Activated naive CD8-positive, alpha-beta T cell treated with anti-CD3 and anti-CD28 coated beads, Interleukin-2, amount 50 U/mL, for 24 hours (primary cell): ENCODE data around the gene RNF6.

Source experiments
- ATAC-seq: fragments of 150-1000 bp; cut with Tn5 transposase; one replicate; pipeline ENCODE4 v1.10.0; 2021
- DNase-seq: peaks from one replicate; pipeline ENCODE4 v3.0.0; 2021
- H3K27ac Mint-ChIP-seq: one replicate; pipeline ENCODE4 v1.8.0; 2021; ENCODE audit warnings: mild to moderate bottlenecking, mixed read lengths
- H3K27me3 Mint-ChIP-seq: one replicate; pipeline ENCODE4 v1.8.0; 2021; ENCODE audit warnings: mixed read lengths
- H3K36me3 Mint-ChIP-seq: one replicate; pipeline ENCODE4 v1.8.0; 2021; ENCODE audit warnings: low read depth, mixed read lengths
- H3K4me1 Mint-ChIP-seq: one replicate; pipeline ENCODE4 v1.8.0; 2021; ENCODE audit warnings: mixed read lengths
- H3K4me3 Mint-ChIP-seq: one replicate; pipeline ENCODE4 v1.8.0; 2021; ENCODE audit warnings: mild to moderate bottlenecking, moderate library complexity, mixed read lengths
- H3K9me3 Mint-ChIP-seq: one replicate; pipeline ENCODE4 v1.8.0; 2021; ENCODE audit warnings: mixed read lengths

RNF6 gene

DNA sequence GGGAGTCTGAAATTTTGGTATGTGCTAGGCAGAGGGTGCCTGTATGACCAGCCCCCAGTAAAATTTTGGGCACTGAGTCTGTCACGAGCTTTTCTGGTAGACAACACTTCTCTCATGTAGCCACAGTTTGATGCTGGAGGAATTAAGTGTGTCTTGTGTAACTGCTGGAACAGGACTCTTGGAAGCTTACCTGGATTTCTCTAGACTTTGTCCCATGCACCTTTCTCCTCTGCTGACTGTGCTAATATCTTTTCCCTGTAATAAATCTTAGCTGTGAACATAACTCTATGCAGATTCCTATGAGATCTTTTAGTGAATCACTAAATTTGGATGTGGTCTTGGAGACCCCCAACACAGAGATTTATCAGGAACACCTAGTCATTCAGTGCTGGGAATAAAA, 13.8 kb downstream of the RNF6 start:
- Mint-ChIP-seq H3K36me3 (peaks cover 23% of the 10 kb centered on the region), H3K27me3 (no peaks in the 10 kb centered on the region), H3K9me3 (no peaks in the 10 kb centered on the region), H3K4me1 (peaks cover 2% of the 10 kb centered on the region), H3K4me3 (no peak overlapping the region), H3K27ac (no peak overlapping the region)
- ATAC-seq (no peak), DNase-seq (no peak)

DNA sequence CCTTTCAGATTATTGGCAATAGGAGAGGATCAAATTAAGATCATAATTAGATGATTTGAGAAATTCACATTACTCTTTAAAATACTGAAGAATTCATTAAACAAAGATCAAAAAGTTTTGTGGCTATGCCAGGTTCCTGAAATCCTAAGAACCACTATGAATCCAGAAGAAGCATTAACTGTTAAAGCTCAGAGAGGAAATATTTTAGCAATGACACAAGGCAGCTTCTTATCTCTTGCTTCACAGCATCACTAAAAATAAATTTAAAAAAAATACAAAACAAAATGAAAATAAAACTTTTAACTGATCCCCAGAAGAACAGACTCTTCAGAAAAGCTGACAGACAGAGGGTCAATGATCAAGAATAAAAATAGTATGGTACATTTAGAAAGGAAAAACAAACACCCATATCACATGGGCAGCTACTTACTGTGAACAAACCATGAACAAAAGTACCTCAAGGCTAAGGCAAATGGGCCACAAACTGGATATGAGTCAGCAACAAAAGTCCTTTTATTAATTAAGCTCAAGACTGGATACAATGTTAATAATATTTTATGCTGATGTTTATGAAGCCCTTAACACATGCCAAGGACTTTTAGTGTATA, 19.6 kb downstream of the RNF6 start:
- Mint-ChIP-seq H3K27ac (no peak overlapping the region), H3K9me3 (peaks cover 2% of the 10 kb centered on the region), H3K27me3 (no peaks in the 10 kb centered on the region), H3K4me3 (no peak overlapping the region), H3K4me1 (no peaks in the 10 kb centered on the region), H3K36me3 (peaks cover 5% of the 10 kb centered on the region)
- ATAC-seq (no peak), DNase-seq (no peak)

DNA sequence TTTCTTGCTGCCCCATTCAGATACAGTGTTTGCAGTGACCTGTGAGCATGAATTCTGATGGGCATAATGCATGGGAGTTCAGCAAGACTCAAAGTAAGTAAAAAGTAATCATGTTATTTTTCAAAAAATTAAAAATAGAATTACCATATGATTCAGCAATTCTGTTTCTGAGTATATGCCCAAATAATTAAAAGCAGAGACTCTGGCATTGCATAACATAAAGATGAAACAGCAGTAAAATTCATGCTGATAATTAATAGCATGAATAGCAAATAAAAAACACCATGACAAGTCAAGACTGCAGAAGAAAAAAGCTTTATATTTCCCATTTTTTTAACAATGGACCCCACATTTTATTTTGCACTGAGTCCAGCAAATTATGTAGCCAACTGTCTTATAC, 21.3 kb downstream of the RNF6 start:
- Mint-ChIP-seq H3K4me3 (no peak overlapping the region), H3K27ac (no peak overlapping the region), H3K36me3 (peaks cover 15% of the 10 kb centered on the region), H3K9me3 (peaks cover 7% of the 10 kb centered on the region), H3K4me1 (no peaks in the 10 kb centered on the region), H3K27me3 (no peaks in the 10 kb centered on the region)
- DNase-seq (no peak), ATAC-seq (no peak)

DNA sequence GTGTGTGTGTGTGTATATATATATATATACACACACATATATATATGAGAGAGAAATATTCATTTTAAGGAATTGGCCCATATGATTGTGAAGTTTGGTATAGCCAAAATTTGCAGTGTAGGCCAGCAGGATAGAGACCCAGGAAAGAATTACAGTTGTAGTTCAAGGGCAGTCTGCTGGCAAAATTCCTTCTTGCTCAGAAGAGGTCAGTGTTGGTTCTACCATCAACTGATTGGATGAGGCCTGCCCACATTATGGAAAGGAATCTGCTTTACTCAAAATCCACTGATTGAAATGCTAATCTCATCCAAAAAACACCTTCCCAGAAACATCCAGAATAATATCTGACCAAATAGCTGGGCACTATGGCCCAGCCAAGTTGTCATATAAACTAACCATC, 24.0 kb downstream of the RNF6 start:
- no peak overlapping the region for H3K4me3 Mint-ChIP-seq
- DNase-seq = no peak
- H3K9me3 Mint-ChIP-seq = peaks cover 19% of the 10 kb centered on the region
- H3K36me3 Mint-ChIP-seq = peaks cover 31% of the 10 kb centered on the region
- H3K4me1 Mint-ChIP-seq = no peaks in the 10 kb centered on the region
- no peaks in the 10 kb centered on the region for H3K27me3 Mint-ChIP-seq
- ATAC-seq = no peak
- no peak overlapping the region for H3K27ac Mint-ChIP-seq

DNA sequence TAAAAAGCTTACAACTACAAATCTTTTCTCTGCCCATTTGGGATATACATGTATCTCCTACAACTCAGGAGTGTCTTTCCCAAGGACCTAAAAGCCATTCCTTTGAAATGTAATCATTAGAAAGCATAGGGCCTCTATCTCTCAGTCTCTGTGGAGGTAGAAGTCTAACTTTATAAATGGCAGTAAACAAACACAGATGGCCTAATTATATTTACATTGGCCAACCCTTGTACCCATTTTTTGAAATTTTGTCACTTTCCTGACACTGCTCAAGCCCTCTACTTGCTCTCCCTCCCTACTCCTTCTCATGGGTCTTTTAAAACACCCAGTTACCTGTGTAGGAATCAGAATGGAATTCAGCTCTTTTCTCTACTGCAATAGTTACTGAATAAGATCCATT, 24.8 kb downstream of the RNF6 start:
- Mint-ChIP-seq H3K4me3 (no peak overlapping the region), H3K36me3 (peaks cover 31% of the 10 kb centered on the region), H3K27ac (no peak overlapping the region), H3K27me3 (no peaks in the 10 kb centered on the region), H3K9me3 (peaks cover 19% of the 10 kb centered on the region), H3K4me1 (no peaks in the 10 kb centered on the region)
- no peak for ATAC-seq
- DNase-seq = no peak

DNA sequence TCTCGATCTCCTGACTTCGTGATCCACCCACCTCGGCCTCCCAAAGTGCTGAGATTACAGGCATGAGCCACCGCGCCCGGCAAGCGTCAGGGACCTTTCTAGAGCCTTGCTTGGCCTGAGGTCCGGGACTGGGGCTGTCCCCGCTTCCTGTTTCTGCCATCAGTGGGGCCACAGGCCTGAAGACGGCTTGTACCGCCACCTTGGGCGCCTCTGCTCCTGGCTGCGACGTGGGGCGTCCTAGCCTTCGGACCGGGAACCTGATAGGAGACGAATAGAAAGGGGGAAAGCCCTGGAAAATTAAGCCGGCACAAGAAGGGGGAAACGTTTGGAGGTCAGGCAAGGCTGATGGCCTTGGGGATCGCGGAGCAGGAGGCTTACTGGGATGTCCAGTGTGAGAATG, 35.1 kb downstream of the RNF6 start:
- Mint-ChIP-seq H3K27ac (peak overlapping the region; percentile 95), H3K27me3 (no peaks in the 10 kb centered on the region), H3K9me3 (no peaks in the 10 kb centered on the region), H3K4me3 (peak overlapping the region; percentile 86), H3K4me1 (peaks cover 26% of the 10 kb centered on the region), H3K36me3 (no peaks in the 10 kb centered on the region)
- peak; percentile 20 for DNase-seq
- no peak for ATAC-seq

DNA sequence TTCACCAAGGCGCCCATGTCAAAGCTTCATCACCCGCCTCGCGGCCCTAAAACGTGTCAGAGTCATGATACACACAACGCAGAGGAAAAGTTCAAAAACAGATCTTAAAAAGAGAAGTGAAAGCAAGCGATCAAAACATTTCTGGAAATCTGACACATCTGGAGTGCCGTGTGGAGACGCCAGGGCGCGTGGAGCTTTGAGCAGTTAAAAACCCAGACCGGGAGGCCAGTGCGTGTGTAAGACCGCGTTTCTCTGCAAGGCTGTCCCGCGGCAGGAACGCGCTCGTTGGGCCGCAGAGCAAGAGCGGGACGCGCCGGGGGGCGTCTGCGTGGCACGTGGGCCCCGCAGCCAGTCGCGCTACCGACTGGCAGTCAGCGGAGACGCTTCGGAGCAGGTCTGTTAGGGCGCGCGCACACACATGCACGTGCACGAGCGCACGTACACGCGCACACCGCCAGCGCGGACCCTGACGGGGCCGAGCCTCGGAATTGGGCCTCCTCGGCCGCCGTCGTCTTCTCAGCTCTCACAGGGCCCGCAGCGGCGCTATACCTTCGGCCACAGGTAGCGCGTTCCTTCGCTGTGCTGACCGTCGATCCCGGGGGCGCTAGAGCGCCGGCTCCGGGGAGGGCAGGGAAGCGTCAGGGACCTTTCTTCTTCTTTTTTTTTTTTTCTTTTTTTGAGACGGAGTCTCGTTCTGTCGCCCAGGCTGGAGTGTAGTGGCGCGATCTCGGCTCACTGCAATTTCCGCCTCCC, 35.8 kb downstream of the RNF6 start:
- Mint-ChIP-seq H3K27me3 (no peaks in the 10 kb centered on the region), H3K27ac (peak overlapping the region; percentile 95)
- peak; percentile 91 for ATAC-seq

DNA sequence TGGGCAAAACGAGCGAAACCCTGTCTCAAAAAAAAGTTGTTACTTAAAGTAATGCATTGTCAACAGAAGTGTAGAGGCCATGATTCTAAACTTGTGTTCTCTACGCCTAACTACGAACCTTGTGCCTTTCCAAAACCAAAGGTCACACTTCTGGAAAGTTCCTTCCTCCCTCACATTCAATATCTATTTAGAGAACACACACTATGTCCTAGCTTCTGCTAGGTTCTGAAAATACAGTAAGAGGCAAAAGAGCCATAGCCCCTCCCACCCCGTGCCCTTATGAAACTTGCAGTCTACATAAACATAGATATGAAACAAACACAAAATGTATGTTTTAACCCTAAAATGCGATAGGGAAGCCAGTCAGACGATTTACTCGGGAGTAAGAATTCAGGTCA, 36.4 kb downstream of the RNF6 start:
- no peaks in the 10 kb centered on the region for H3K9me3 Mint-ChIP-seq
- ATAC-seq = no peak
- H3K4me1 Mint-ChIP-seq = peaks cover 26% of the 10 kb centered on the region
- peak overlapping the region; percentile 86 for H3K4me3 Mint-ChIP-seq
- H3K27me3 Mint-ChIP-seq = no peaks in the 10 kb centered on the region
- H3K27ac Mint-ChIP-seq = peak overlapping the region; percentile 95
- no peaks in the 10 kb centered on the region for H3K36me3 Mint-ChIP-seq
- no peak for DNase-seq

More for the DNA sequence above, 35.8 kb downstream of the RNF6 start:
- H3K9me3 Mint-ChIP-seq = no peaks in the 10 kb centered on the region
- DNase-seq = peak; percentile 90
- peak overlapping the region; percentile 86 for H3K4me3 Mint-ChIP-seq
- H3K36me3 Mint-ChIP-seq = no peaks in the 10 kb centered on the region
- H3K4me1 Mint-ChIP-seq = peaks cover 26% of the 10 kb centered on the region

DNA sequence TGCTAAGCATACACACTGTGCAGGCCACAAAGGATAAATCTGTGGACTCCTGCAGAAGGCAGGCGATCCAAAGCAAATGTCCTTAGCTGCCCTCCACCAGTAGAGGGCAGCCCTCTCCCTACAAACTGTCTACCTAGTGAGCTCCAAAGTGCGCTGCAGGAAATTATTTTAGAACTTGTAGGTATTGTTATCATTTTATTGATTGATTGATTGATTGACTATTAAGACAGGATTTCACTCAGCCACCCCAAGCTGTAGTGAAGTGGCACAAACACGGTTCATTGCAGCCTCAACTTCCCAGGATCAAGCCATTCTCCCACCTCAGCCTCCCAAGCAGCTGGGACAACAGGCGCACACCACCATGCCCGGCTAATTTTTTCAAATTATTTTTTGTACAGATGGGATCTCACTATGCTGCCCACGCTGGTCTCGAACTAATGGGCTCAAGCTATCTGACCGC, 37.3 kb downstream of the RNF6 start:
- peaks cover 26% of the 10 kb centered on the region for H3K4me1 Mint-ChIP-seq
- H3K36me3 Mint-ChIP-seq = no peaks in the 10 kb centered on the region
- no peaks in the 10 kb centered on the region for H3K27me3 Mint-ChIP-seq
- H3K27ac Mint-ChIP-seq = peak overlapping the region; percentile 76
- no peaks in the 10 kb centered on the region for H3K9me3 Mint-ChIP-seq
- DNase-seq (peak; percentile 68), ATAC-seq (no peak)
- no peak overlapping the region for H3K4me3 Mint-ChIP-seq

DNA sequence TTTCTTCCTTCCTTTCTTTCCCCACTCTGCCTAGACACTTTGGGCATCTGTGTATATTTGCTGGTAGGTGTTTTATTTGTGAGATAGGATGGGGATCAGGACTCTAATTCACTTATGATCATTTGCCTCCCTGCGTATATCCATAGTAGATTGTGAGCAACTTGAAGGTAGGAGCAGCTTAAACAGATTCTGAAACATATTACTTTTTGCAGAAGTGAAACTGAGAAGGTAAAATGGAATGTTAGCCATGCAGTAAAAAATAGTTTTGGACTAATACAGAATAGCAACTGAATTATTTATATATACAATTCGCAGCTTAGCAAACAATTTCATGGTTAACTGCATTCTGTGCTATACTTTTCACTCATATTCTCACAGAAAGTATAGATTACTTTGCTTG, 38.7 kb downstream of the RNF6 start:
- Mint-ChIP-seq H3K4me3 (no peak overlapping the region), H3K27ac (no peak overlapping the region), H3K27me3 (no peaks in the 10 kb centered on the region), H3K36me3 (no peaks in the 10 kb centered on the region), H3K9me3 (no peaks in the 10 kb centered on the region), H3K4me1 (peaks cover 26% of the 10 kb centered on the region)
- ATAC-seq (no peak), DNase-seq (no peak)

DNA sequence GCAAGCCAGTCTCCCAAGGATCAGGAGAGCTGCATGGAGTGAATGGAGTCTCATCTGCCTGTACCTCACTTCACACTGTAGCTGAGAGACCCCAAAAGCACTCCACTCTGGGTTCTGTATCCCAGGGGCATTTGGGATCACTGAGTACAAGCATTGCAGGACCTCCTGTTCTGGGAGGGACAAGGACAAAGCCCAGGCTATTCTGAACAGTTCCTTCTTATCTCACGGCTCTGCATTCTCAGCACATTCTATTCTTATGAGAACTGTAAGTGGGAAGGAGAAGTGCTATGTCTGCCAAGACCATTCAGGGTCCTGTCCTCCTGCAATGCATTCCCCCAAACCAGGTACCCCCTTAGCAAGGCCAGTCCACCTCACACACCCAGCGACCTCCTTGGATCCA, 42.8 kb downstream of the RNF6 start:
- Mint-ChIP-seq H3K36me3 (no peaks in the 10 kb centered on the region), H3K27me3 (no peaks in the 10 kb centered on the region), H3K4me3 (no peak overlapping the region), H3K27ac (no peak overlapping the region), H3K9me3 (no peaks in the 10 kb centered on the region), H3K4me1 (no peaks in the 10 kb centered on the region)
- DNase-seq = no peak
- ATAC-seq = no peak

DNA sequence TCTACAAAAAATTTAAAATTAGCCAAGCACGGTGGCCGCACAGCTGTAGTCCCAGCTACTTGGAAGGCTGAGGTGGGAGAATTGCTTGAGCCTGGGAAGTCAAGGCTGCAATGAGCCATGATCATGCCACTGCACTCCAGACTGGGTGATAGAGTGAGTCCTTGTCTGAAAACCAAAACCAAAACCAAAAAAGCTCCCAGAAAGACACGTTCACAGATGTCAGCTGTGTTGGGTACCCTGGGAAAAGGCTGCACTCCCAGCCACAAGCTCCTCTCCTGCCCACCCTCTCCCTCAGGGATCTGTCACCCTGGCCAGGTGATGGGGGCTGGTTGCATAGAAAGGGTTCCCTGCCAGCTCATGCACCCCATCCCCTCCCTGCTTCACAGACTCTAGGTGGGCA, 53.3 kb downstream of the RNF6 start:
- Mint-ChIP-seq H3K36me3 (no peaks in the 10 kb centered on the region), H3K27ac (no peak overlapping the region), H3K4me3 (no peak overlapping the region), H3K4me1 (peaks cover 4% of the 10 kb centered on the region), H3K27me3 (no peaks in the 10 kb centered on the region), H3K9me3 (no peaks in the 10 kb centered on the region)
- DNase-seq (no peak), ATAC-seq (no peak)

DNA sequence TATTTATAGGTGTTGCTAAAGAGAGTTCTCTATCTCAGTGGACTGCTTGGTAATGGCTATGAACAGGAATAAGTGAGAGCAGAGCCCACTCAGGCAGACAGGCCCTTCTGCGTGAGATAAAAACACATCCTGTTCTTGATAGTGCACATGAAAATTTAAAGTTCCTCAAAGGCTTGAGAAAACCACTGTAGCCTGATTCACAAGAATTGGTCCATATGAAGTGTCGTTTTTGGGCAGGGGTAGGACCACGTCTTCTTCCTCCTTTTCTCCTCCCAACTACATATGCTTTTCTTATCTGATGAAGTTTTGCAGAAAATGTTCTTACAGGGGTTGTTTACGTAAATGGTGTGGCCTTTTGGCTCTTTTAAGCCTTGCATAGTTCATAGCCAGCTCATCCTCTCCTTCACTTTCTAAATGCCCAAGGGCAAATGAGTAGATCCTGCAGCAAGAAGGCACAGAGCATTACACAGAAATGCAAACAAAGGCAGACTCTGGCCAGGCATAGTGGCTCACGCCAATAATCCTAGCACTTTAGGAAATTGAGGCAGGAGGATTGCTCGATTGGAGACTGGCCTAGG, 53.8 kb downstream of the RNF6 start:
- no peak for ATAC-seq
- H3K4me1 Mint-ChIP-seq = peaks cover 4% of the 10 kb centered on the region
- no peak overlapping the region for H3K27ac Mint-ChIP-seq
- no peaks in the 10 kb centered on the region for H3K27me3 Mint-ChIP-seq
- no peaks in the 10 kb centered on the region for H3K9me3 Mint-ChIP-seq
- no peak for DNase-seq
- no peaks in the 10 kb centered on the region for H3K36me3 Mint-ChIP-seq
- H3K4me3 Mint-ChIP-seq = no peak overlapping the region

DNA sequence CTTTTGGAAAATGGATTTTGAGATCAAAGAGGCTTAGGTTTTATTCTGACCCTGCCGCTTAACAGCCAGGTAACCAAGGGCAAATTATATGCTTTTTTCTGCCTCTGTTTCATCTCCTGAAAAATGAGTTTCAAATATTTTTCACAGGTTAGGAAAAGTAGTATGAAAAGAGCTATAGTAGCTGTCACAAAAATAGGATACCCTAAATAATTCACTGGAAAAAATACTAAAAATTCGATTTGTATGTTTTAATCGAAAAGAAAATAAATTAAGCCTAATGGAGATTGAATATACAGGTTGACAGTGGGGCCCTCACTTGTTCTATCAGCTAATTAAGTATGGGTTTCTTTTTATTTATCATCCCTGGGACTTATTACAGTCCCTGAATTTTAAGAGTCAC, 58.3 kb downstream of the RNF6 start:
- no peak overlapping the region for H3K4me3 Mint-ChIP-seq
- H3K27ac Mint-ChIP-seq = no peak overlapping the region
- H3K36me3 Mint-ChIP-seq = no peaks in the 10 kb centered on the region
- ATAC-seq (no peak), DNase-seq (no peak)
- H3K4me1 Mint-ChIP-seq = peaks cover 4% of the 10 kb centered on the region
- no peaks in the 10 kb centered on the region for H3K27me3 Mint-ChIP-seq
- no peaks in the 10 kb centered on the region for H3K9me3 Mint-ChIP-seq
